OCI-M2 (cell line): ENCODE data around the gene ERP44.
"Not testable (repeated sequence)": the region's sequence is repeated elsewhere in the genome, so short reads cannot be mapped to it uniquely, and the experiment has no call there.

Experiments
- DNase-seq: peaks from one replicate; lab custom pipeline; 2025; ENCODE audit not compliant: unreplicated experiment; lab: John Stamatoyannopoulos, UW

ERP44 gene

GRCh38 chr9:100019541-100019940 lies 79.3 kb downstream of the ERP44 start:
- no peak for DNase-seq

- no peak for DNase-seq
Measured at GRCh38 chr9:100014846-100015245, 84.0 kb downstream of the ERP44 start.

GRCh38 chr9:100013573-100013972 lies 85.2 kb downstream of the ERP44 start:
- DNase-seq = no peak

GRCh38 chr9:100012279-100012678 lies 86.5 kb downstream of the ERP44 start:
- DNase-seq = no peak

GRCh38 chr9:100011062-100011681 lies 87.6 kb downstream of the ERP44 start:
- DNase-seq = no peak

GRCh38 chr9:99999797-100000196 lies 99.0 kb downstream of the ERP44 start:
- DNase-seq = no peak

- DNase-seq = no peak
Measured at GRCh38 chr9:99998866-99999265, 99.9 kb downstream of the ERP44 start.

- DNase-seq = no peak
Measured at GRCh38 chr9:99998266-99998665, 100.5 kb downstream of the ERP44 start.

- DNase-seq = not testable (repeated sequence)
Measured at GRCh38 chr9:99990508-99990907, 108.3 kb downstream of the ERP44 start.

- no peak for DNase-seq
Measured at GRCh38 chr9:99986642-99987041, 112.2 kb downstream of the ERP44 start.

GRCh38 chr9:99980598-99980997 lies 118.2 kb downstream of the ERP44 start:
- no peak for DNase-seq

GRCh38 chr9:99978221-99978620 lies 120.6 kb downstream of the ERP44 start:
- DNase-seq = no peak

- DNase-seq = no peak
Measured at GRCh38 chr9:99977033-99977792, 121.6 kb downstream of the ERP44 start.

- DNase-seq = no peak
Measured at GRCh38 chr9:99973455-99973854, 125.3 kb downstream of the ERP44 start.

- DNase-seq = no peak
Measured at GRCh38 chr9:99971410-99971809, 127.4 kb downstream of the ERP44 start.

GRCh38 chr9:99970481-99970880 lies 128.3 kb downstream of the ERP44 start:
- no peak for DNase-seq

- DNase-seq = no peak
Measured at GRCh38 chr9:99967457-99967856, 131.3 kb downstream of the ERP44 start.

- DNase-seq = no peak
Measured at GRCh38 chr9:99966716-99967115, 132.1 kb downstream of the ERP44 start.

- DNase-seq = no peak
Measured at GRCh38 chr9:99966001-99966400, 132.8 kb downstream of the ERP44 start.

GRCh38 chr9:99964336-99964735 lies 134.5 kb downstream of the ERP44 start:
- DNase-seq = no peak

GRCh38 chr9:99962680-99963261 lies 136.0 kb downstream of the ERP44 start:
- DNase-seq = no peak

- DNase-seq = no peak
Measured at GRCh38 chr9:99955606-99956005, 143.2 kb downstream of the ERP44 start.
